HepG2 (cell line): ENCODE data around the gene SMTNL1. TPM values are rescaled to one million over a fixed set of nuclear protein-coding genes. Genes with fewer than 3 reads are reported as not detected.
A peak's percentile ranks its signal among the peaks of the same experiment; 100 is the strongest.

Experiments used
- HES4 ChIP-seq: sonication (generic); formaldehyde crosslinking; IDR thresholded peaks from 2 replicates; pipeline ENCODE4 v1.9.0; 2021; ENCODE audit warnings: mild to moderate bottlenecking, missing genetic modification reagents, borderline replicate concordance
- HIVEP1 ChIP-seq: sonication (generic); formaldehyde crosslinking; IDR thresholded peaks from 2 replicates; pipeline ENCODE4 v1.4.0; 2020; ENCODE audit warnings: mild to moderate bottlenecking, missing genetic modification reagents
- HNRNPH1 ChIP-seq: fragments of 200-400 bp; formaldehyde crosslinking; optimal IDR thresholded peaks from 2 replicates; pipeline ENCODE3; 2017; ENCODE audit warnings: mild to moderate bottlenecking, low read depth, low read length
- MEF2D ChIP-seq: sonication (generic); formaldehyde crosslinking; IDR thresholded peaks from 2 replicates; pipeline ENCODE4 v1.5.1; 2020; ENCODE audit warnings: mild to moderate bottlenecking, missing genetic modification reagents
- NPAS2 ChIP-seq: sonication (generic); formaldehyde crosslinking; IDR thresholded peaks from 2 replicates; pipeline ENCODE4 v1.8.0; 2022; ENCODE audit warnings: mild to moderate bottlenecking, missing genetic modification reagents, borderline replicate concordance
- ZKSCAN1 ChIP-seq: fragments of 150-350 bp; IDR thresholded peaks from 2 replicates; pipeline ENCODE4 v1.6.1; 2014; ENCODE audit warnings: low read length
- ZKSCAN8 ChIP-seq: IDR thresholded peaks from 2 replicates; pipeline ENCODE4 v1.6.1; 2016; ENCODE audit warnings: borderline replicate concordance, missing genetic modification reagents, missing compliant biosample characterization
- ZNF335 ChIP-seq: sonication (generic); formaldehyde crosslinking; IDR thresholded peaks from 2 replicates; pipeline ENCODE4 v1.4.0; 2020; ENCODE audit warnings: missing genetic modification reagents
- ZNF678 ChIP-seq: sonication (generic); formaldehyde crosslinking; IDR thresholded peaks from 2 replicates; pipeline ENCODE4 v1.4.0; 2020; ENCODE audit warnings: mild to moderate bottlenecking, missing genetic modification reagents
- ZNF782 ChIP-seq: sonication (generic); formaldehyde crosslinking; IDR thresholded peaks from 2 replicates; pipeline ENCODE4 v1.4.0; 2020; ENCODE audit warnings: missing genetic modification reagents, mild to moderate bottlenecking, borderline replicate concordance
- polyA plus RNA-seq, 8 experiments: library from polyadenylated mRNA; depleted of rRNA in 3 of 8; stranded (reverse) in 7 of 8; unstranded in 1 of 8; fragments of >200 nt; fragmentation: Illumina TruSeq in 4 of 8; extraction: Trizol in 4 of 8; gene quantifications; 2 replicates each; pipeline versions ENCODE4 v1.2.1 to v1.2.3, GENCODE V29; 2011 to 2016; ENCODE audit warnings: low read depth in 4 of 8, missing spikeins in 1 of 8, mixed read lengths in 1 of 8; ENCODE audit not compliant: insufficient read depth in 1 of 8
- total RNA-seq, 5 experiments: library from RNA; depleted of rRNA; stranded (reverse); fragments of >200 nt; fragmentation: Illumina TruSeq; extraction: Trizol; gene quantifications; 2 replicates each; pipeline ENCODE4 v1.2.3, GENCODE V29; 2016; ENCODE audit warnings: low read depth in 1 of 5
- TF ChIP-seq, protein P1 (sequence below): fragments of 450-650 bp; IDR thresholded peaks from 2 replicates; pipeline ENCODE4 v1.6.1; 2016
- TF ChIP-seq, protein P2 (sequence below): sonication (generic); formaldehyde crosslinking; IDR thresholded peaks from one replicate; pipeline ENCODE4 v1.5.1; 2020; ENCODE audit warnings: mild to moderate bottlenecking, missing genetic modification reagents; ENCODE audit errors: not compliant biosample characterization
- TF ChIP-seq, protein P3 (sequence below): sonication (generic); formaldehyde crosslinking; IDR thresholded peaks from 2 replicates; pipeline ENCODE4 v1.8.1; 2023; ENCODE audit warnings: missing genetic modification reagents, mild to moderate bottlenecking, borderline replicate concordance
- TF ChIP-seq, protein P4 (sequence below): sonication (generic); formaldehyde crosslinking; IDR thresholded peaks from 2 replicates; pipeline ENCODE4 v1.5.0; 2020; ENCODE audit warnings: missing genetic modification reagents, mild to moderate bottlenecking, borderline replicate concordance
- TF ChIP-seq, protein P5 (sequence below): sonication (generic); formaldehyde crosslinking; IDR thresholded peaks from 2 replicates; pipeline ENCODE4 v1.4.0; 2020; ENCODE audit warnings: missing genetic modification reagents, mild to moderate bottlenecking, borderline replicate concordance

Gene SMTNL1
- total and polyA plus RNA-seq, 2 of the 13 experiments (the other 11 are each of a cell fraction or from before 2014, with no cell fraction given) = 0.04 TPM; not detected in 1

DNA sequence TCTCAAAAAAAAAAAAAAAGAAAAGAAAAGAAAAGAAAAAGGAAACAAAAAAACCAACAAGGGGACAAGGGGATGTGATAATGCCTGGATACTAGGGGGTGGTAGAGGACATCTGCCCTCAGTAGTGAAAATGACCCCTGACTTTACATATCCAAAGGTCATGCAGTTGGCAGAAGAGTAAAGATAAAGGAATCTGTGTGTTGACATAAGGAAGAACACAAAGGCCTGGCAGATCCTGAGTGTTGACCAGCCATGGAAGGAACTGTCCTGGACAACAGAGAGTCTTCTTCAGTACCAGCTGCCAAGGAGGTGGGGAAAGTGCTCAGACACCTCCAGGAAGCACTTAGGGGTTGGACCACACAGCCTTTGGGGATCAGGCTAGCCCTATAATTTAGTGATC lies 34.5 kb upstream of the SMTNL1 start (continued):
- TF ChIP-seq, protein P1, sequence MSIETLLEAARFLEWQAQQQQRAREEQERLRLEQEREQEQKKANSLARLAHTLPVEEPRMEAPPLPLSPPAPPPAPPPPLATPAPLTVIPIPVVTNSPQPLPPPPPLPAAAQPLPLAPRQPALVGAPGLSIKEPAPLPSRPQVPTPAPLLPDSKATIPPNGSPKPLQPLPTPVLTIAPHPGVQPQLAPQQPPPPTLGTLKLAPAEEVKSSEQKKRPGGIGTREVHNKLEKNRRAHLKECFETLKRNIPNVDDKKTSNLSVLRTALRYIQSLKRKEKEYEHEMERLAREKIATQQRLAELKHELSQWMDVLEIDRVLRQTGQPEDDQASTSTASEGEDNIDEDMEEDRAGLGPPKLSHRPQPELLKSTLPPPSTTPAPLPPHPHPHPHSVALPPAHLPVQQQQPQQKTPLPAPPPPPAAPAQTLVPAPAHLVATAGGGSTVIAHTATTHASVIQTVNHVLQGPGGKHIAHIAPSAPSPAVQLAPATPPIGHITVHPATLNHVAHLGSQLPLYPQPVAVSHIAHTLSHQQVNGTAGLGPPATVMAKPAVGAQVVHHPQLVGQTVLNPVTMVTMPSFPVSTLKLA = no peak
- TF ChIP-seq ZNF335 (0 out of 2 replicates have a peak, but pooled peaks have one; percentile 21), NPAS2 (CRISPR knock-in tag) (no peak), HNRNPH1 (no peak), ZNF678 (CRISPR knock-in tag) (no peak), ZKSCAN1 (no peak), HIVEP1 (CRISPR knock-in tag) (no peak), ZKSCAN8 (CRISPR knock-in tag) (no peak), ZNF782 (CRISPR knock-in tag) (no peak), MEF2D (CRISPR knock-in tag) (no peak), HES4 (CRISPR knock-in tag) (no peak)
- TF ChIP-seq, protein P2, sequence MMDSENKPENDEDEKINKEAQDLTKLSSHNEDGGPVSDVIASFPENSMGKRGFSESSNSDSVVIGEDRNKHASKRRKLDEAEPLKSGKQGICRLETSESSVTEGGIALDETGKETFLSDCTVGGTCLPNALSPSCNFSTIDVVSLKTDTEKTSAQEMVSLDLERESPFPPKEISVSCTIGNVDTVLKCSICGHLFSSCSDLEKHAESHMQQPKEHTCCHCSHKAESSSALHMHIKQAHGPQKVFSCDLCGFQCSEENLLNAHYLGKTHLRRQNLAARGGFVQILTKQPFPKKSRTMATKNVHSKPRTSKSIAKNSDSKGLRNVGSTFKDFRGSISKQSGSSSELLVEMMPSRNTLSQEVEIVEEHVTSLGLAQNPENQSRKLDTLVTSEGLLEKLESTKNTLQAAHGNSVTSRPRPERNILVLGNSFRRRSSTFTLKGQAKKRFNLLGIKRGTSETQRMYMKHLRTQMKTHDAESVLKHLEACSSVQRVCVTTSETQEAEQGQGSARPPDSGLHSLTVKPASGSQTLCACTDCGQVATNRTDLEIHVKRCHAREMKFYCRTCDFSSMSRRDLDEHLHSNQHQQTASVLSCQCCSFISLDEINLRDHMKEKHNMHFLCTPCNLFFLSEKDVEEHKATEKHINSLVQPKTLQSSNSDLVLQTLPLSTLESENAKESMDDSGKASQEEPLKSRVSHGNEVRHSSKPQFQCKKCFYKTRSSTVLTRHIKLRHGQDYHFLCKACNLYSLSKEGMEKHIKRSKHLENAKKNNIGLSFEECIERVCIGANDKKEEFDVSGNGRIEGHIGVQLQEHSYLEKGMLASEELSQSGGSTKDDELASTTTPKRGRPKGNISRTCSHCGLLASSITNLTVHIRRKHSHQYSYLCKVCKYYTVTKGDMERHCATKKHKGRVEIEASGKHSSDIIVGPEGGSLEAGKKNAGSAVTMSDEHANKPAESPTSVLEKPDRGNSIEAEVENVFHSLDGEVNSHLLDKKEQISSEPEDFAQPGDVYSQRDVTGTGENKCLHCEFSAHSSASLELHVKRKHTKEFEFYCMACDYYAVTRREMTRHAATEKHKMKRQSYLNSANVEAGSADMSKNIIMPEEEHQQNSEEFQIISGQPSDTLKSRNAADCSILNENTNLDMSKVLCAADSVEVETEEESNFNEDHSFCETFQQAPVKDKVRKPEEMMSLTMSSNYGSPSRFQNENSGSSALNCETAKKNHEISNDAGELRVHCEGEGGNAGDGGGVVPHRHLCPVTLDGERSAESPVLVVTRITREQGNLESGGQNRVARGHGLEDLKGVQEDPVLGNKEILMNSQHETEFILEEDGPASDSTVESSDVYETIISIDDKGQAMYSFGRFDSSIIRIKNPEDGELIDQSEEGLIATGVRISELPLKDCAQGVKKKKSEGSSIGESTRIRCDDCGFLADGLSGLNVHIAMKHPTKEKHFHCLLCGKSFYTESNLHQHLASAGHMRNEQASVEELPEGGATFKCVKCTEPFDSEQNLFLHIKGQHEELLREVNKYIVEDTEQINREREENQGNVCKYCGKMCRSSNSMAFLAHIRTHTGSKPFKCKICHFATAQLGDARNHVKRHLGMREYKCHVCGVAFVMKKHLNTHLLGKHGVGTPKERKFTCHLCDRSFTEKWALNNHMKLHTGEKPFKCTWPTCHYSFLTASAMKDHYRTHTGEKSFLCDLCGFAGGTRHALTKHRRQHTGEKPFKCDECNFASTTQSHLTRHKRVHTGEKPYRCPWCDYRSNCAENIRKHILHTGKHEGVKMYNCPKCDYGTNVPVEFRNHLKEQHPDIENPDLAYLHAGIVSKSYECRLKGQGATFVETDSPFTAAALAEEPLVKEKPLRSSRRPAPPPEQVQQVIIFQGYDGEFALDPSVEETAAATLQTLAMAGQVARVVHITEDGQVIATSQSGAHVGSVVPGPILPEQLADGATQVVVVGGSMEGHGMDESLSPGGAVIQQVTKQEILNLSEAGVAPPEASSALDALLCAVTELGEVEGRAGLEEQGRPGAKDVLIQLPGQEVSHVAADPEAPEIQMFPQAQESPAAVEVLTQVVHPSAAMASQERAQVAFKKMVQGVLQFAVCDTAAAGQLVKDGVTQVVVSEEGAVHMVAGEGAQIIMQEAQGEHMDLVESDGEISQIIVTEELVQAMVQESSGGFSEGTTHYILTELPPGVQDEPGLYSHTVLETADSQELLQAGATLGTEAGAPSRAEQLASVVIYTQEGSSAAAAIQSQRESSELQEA (CRISPR knock-in tag) = no peak
- TF ChIP-seq, protein P3, sequence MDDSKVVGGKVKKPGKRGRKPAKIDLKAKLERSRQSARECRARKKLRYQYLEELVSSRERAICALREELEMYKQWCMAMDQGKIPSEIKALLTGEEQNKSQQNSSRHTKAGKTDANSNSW (CRISPR knock-in tag) = no peak
- TF ChIP-seq, protein P4, sequence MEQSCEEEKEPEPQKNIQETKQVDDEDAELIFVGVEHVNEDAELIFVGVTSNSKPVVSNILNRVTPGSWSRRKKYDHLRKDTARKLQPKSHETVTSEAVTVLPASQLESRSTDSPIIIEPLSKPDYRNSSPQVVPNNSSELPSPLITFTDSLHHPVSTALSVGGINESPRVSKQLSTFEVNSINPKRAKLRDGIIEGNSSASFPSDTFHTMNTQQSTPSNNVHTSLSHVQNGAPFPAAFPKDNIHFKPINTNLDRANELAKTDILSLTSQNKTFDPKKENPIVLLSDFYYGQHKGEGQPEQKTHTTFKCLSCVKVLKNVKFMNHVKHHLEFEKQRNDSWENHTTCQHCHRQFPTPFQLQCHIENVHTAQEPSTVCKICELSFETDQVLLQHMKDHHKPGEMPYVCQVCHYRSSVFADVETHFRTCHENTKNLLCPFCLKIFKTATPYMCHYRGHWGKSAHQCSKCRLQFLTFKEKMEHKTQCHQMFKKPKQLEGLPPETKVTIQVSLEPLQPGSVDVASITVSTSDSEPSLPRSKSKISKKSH (CRISPR knock-in tag) = no peak
- TF ChIP-seq, protein P5, sequence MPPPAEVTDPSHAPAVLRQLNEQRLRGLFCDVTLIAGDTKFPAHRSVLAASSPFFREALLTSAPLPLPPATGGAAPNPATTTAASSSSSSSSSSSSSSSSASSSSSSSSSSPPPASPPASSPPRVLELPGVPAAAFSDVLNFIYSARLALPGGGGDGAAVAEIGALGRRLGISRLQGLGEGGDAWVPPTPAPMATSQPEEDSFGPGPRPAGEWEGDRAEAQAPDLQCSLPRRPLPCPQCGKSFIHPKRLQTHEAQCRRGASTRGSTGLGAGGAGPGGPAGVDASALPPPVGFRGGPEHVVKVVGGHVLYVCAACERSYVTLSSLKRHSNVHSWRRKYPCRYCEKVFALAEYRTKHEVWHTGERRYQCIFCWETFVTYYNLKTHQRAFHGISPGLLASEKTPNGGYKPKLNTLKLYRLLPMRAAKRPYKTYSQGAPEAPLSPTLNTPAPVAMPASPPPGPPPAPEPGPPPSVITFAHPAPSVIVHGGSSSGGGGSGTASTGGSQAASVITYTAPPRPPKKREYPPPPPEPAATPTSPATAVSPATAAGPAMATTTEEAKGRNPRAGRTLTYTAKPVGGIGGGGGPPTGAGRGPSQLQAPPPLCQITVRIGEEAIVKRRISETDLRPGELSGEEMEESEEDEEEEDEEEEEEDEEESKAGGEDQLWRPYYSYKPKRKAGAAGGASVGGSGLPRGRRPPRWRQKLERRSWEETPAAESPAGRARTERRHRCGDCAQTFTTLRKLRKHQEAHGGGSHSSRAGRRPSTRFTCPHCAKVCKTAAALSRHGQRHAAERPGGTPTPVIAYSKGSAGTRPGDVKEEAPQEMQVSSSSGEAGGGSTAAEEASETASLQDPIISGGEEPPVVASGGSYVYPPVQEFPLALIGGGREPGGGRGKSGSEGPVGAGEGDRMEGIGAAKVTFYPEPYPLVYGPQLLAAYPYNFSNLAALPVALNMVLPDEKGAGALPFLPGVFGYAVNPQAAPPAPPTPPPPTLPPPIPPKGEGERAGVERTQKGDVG = no peak
